Activated naive CD4-positive, alpha-beta T cell treated with Interleukin-2 at 50 U/mL for 16 hours (primary cell): ENCODE data around the gene DNAJA3.

Source experiments
- DNase-seq: peaks from one replicate; pipeline ENCODE4 v3.0.0-alpha.2; 2020

Gene DNAJA3

DNA sequence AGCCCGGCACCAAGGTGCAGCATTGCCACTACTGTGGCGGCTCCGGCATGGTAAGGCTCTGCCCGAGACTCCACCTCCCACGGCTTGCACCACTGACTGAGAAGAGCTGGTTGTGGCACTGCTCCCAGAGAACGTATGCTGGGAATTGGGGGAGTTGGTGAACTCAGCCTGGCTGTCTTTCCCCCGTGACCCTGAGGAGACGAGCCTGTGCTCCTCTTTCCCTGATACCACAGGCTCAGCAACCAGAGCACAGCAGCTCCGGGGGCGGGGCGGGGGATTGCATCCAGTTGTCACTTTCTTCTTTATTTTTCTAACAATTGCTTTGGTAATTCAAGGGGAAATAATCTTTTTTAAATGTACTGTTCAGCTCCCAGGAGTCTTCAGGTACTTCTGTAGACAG is 16.7 kb downstream of the DNAJA3 start:
- no peak for DNase-seq

DNA sequence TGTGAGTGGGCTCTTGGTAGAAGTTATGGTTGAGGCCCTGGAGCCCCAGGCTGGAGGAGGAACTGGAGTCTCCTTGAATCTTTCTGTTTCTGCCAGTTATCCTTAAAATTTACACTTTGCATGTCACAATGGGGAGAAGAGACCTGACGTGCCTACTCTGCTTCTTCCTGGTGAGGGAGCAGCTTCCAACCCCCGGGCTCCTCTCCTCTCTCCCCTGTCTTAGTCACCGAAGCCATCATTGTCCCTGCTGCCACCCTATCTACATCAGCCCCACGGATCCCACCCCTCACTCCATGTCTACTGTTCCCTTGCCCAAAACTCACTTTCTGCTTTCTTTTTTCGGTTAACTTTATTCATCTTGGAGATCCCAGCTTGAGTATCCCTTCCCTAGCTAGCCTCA is 17.6 kb downstream of the DNAJA3 start:
- no peak for DNase-seq

DNA sequence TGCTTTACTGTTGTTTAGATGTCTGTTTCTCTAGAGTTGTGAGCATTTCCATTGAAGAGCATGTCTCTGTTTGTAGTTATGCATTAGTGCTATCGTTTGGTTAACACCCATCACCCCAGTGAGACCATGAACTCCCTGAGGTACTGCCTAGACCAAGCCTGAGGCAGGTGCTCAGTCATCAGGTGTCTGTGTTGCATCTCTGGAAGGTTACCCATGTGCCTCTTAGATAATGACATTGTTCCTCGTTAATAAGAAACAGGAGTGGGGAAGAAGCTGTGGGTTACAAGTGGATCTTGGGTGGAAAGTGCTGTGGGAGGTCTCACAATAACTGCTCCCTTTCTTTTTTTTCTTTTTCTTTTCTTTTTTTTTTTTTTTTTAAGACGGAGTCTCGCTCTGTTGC is 18.3 kb downstream of the DNAJA3 start:
- no peak for DNase-seq

DNA sequence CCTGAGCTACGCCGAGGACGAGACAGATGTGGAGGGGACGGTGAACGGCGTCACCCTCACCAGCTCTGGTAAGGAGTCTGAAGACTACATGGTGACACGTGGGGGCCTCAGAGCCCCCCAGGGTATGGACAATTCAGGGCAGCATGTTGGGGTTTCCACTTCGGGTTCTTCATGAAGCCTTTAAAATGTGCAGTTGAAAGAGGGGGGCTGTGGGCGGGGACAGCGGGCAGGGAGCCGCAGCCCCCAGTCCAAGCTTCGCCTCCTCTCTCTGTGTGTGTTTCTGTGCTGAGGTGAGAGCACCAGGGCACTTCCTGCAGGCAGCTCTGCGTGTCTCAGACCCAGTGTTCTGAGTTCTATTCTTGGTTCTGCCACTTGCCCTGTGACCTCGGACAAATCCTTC is 24.8 kb downstream of the DNAJA3 start:
- DNase-seq, result no peak

DNA sequence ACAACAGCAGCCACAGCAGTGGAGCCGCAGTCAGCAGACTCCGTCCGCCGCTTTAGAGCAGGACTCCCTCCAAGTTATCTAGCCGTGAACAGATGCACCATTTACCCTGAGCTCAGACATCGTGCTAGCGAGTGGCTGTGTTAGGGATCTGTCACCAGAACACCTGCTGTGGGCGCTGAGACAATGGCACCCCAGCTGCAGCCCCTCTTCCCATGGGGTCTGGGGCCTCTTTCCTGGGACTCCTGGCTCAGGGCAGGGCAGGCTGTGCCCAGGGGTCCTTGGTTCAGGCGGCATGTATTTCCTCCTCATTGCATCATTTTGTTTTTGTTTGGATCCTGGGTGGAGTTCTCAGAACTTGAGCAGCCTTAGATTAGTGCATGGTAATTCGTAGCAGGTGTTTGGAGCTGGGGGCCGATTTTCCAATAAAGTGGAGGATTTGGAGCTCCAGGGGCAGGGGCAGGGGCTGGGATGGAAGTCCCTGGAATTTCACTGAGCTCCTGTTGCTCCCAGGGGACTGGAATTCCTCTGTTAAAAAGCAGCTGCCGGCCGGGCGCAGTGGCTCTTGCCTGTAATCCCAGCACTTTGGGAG is 25.4 kb downstream of the DNAJA3 start:
- no peak for DNase-seq

DNA sequence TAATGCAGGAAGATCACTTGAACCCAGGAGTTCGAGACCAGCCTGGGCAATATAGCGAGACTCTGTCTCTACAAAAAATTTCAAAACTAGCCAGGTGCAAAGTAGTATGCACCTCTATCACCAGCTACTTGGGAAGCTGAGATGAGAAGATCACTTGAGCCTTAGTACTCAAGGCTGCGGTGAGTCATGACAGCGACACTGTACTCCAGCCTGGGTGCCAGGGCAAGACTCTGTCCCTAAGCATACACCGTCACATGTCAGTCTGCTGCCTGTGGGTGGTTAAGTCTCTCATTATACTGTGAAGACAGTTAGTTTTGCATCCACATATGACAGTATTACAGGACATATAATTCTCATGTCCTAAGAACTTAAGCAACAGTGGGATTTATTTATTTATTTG is 27.0 kb downstream of the DNAJA3 start:
- DNase-seq, result no peak

DNA sequence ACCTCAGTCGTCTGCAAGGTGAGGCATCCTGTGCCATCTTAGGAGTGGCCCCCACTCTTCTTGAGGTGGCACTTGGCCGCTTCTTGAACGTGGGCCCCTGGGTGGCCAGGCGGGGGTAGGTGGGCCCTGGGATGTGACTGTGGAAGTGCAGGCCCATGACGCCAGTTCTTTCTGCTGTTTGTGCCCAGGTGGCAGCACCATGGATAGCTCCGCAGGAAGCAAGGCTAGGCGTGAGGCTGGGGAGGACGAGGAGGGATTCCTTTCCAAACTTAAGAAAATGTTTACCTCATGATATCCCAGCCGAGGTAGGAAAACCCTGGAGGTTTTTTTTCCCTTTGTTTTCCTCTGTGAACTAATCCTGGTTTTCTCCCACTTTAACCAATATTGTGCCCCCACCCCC is 29.0 kb downstream of the DNAJA3 start:
- no peak for DNase-seq

DNA sequence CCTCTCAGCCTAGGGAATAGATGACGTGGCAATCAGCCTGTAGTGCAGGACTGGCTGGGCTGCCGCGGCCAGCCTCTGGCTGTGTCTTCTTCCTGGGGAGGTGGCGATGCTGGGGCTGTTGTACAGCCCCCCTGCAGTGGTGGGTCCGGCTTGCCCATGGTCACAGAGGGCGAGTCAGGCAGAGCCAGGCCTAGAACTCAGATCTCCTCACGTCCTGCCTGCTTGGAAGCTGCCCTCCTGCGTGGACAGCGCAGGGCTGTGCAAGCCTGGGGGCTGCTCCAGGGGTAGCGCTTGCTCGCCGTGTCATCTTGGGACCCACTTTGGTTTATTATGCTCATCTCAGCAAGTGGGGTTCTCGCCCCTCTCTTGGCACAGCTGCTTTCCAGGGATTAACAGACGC is 29.4 kb downstream of the DNAJA3 start:
- DNase-seq, result no peak

DNA sequence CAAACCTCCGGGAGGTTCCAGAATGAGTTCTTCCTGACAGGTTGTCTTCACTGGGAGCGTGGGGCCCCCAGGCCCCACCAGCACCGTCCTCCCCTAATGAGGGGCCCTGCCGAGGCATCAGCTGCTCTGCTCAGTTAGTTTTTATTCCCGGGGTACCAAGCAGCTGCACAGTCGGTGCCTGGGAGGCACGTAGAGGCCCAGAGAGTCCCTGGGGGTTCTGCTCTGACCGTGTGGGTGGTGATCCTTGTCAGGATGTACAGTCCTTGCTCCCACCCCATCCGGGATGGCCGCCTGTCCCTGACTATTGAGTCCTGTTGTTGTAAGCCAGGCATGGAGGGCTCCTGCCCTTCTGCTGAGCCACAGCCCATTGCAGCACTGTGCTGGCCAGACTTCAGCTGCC is 30.3 kb downstream of the DNAJA3 start:
- no peak for DNase-seq

DNA sequence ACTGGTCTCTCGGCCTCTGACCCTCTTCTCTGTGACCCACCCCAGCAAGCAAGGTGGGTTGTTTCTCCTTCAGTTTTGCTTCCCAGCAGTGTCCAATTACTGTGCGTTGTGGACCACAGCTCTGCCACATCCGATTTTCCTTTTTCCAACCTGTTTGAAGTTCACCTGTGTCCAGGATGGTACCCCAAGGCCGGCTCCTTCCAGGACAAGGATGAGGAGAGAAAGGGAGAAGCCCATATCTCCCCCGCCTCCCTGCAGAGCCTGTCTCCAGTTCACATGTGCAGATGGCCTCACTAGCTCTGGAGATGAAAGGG is 35.2 kb downstream of the DNAJA3 start:
- DNase-seq, result no peak

DNA sequence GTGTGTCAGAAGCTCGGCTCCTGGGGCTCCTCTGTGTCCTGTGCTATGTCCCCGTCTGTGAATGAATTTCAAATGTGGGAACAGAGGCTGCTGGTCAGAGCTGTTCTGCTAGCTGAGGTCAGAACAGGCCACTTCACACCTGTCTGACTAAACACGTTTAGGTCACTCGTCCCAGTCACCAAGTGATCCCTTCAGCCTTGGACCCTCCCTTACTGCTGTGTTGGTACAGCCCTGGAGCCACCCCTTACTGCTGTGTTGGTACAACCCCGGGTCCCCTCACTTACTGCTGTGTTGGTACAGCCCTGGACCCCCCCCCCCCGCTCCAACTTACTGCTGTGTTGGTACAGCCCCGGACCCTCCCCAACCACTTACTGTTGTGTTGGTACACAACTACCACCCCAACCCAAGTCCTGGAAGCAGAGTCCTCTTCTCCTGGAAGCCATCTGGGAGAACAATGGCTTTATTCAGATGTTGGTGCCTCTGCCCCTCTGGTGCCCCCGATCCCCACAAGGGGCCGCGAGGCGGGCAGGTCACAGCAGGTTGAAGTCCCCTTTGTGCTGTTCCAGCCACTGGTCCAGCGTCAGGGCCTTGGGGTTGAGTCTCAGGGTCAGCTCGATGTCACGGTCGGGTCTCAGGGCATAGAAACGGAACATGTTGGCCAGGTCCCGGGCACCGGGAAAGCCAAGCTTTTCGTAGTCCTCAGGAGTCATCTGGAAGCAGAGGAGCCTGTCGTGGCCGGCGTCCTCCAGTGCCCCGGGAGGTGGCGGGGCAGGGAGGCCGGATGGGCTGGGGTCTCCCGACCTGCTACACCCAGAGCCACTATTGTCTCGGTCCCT is 35.8 kb downstream of the DNAJA3 start:
- DNase-seq, result no peak

DNA sequence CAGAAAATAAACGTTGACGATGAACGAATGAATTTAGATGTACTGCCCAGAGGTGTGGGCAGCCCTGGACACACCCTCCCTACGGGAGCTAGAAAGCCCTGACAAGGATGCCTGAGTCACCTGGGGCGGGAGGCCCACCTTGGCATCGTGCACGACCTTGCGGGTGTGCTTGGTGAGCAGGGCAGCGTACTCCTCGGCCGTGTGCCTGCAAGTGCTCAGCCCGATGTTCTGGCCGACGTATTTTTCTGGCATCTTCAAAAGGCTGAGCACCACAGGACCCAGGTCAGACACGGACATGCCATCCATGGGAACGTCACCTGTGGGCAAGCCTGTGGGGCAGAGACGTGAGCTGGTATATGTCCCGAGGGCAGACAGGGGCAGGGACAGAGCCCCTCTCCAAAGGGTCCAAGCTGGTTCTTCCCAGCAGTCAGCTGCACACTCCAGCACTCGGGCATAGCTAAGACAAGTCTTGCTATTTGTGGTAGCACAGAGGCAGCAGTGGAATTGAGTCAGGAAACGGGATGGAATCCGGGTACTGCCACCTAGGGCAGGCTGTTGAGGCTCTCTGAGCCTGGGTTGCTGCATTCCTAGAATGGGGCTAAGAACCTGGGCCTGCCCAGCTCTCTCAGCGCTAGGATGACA is 38.0 kb downstream of the DNAJA3 start:
- no peak for DNase-seq

DNA sequence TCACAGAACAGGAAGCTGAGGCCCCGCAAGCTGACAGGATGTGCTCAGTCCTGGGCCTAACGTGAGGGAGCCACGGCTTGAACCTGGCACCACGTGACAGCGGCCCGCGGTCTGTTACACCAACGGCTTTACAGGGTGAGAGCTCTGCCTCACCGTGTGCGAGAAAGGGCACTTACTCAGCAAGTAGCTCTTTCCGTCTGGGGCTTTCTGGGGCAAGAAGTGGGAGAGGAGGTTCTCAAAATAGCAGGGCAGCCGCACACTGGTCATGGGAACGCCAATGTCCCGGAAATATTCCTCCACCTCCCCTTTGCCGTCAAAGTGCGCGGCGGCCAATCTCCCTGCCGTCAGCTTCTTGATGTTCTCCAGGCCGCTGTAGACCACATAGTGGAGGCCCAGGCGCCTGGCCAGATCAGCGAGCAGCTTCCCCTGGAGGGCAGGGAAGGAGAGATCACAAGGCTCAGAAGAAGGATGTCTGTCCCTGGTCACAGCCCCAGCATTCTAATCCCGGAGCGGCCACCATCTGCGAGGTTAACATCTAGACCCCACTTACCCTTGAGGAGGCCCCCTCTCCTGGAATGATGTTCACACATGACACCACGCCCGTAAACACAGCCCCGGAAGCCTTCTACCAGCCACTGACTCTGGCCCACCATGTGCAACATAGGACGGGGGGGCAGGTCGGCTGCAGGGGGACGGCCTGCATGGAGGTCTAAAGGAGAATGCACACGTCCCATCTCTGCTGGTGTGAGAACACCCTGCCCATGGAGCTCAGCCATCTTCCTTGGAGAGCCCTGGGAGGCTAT is 40.5 kb downstream of the DNAJA3 start:
- peak; percentile 77 for DNase-seq

DNA sequence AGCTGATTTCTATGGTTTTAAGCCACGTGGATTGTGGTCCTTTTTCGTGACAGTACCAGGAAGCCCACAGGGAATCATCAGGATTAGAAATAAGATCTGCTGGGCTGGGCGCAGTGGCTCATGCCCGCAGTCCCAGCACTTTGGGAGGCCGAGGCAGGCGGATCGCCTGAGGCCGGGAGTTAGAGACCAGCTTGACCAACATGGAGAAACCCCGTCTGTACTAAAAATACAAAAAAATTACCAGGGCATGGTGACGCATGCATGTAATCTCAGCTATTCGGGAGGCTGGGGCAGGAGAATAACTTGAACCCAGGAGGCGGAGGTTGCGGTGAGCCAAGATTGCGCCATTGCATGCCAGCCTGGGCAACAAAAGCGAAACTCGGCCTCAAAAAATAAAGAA is 42.2 kb downstream of the DNAJA3 start:
- no peak for DNase-seq

DNA sequence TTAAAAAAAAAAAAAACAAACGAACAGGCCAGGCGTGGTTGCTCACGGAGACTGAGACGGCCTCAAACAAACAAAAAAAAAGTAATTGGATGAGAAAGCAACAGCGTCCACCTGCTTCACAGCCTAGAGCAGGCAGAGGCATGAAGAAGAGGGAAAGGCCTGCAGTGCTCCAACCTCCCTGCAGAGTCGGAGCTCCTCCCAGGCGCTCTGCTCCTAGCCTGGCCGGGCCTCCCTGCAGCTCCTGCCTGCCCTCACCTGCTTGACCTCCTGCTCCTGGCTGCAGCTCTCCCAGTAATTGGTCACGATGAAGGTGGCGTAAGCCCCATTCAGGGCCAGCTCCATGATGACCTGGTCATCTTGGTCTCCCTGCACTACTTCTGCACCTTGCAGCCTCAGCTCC is 43.3 kb downstream of the DNAJA3 start:
- DNase-seq, result no peak

DNA sequence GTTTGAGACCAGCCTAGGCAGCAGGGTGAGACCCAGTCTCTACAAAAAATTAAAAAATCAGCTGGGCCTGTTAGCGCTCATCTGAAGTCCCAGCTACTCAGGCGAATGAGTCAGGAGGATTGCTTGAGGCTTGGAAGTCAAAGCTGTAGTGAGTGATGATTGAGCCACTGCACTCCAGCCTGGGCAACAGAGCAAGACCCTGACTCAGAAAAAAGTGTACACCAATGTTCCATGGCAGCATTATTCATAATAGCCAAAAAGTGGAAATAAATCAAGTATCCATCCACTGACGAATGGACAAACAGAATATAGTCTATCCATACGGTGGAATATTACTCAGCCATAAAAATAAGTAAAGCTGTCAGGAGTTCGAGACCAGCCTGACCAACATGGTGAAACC is 46.2 kb downstream of the DNAJA3 start:
- DNase-seq, result no peak

DNA sequence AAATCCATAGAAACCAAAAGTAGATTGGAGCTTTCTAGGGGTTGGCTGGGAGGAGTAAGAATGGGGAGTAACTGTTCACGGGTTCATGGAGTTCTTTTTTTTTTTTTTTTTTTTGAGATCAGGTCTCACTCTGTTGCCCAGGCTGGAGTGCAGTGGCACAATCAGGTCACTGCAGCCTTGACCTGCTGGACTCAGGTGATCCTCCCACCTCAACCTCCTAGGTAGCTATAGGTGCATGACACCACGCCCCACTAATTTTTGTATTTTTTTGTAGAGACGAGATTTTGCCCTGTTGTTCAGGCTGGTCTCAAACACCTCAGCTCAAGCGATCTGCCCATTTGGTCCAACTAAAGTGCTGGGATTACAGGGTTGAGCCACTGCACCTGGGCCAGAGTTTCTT is 47.2 kb downstream of the DNAJA3 start:
- no peak for DNase-seq

DNA sequence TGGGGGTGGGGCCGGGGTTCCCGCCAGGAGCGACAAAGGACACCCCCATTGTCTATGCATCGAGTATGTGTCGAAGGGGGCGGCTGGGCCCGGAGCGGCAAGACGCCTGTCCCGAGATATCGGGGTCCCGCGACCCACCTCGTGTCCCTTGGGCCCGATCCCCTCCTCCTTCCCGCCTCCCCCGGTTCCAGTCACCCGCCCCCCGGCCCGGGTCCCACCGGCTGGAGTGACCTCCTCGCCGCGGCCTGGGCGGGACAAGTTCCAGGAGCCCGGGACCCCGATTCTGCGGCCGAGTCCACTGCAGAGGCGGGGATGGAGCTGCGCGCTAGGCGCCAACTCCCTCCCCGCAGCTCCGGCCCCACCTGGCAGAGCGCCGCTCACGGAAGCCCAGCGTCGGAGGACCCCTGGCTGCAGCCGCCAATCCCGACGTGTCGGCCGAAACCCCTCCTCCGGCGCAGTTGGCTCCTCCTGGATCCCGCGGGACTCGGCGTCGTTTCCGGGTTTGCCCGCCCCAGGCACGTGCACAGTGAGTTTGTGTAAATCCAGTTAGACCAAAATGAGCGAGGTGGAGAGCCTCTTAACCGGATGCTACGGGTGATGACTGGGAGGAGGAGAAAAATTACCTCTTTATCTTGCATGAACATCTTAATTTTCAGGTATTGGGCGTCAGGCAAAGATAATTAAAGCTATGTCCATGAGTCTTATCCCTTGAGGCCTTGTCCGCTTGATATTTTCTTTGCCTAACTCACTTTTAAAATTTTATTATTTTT is 48.7 kb downstream of the DNAJA3 start, which contains the start of gene NMRAL1:
NMRAL1 (minus strand) TSS at position 434 of the 770 bp plus-strand sequence. CDS start 493 bp downstream, outside the sequence.
- DNase-seq, result peak; percentile 83

DNA sequence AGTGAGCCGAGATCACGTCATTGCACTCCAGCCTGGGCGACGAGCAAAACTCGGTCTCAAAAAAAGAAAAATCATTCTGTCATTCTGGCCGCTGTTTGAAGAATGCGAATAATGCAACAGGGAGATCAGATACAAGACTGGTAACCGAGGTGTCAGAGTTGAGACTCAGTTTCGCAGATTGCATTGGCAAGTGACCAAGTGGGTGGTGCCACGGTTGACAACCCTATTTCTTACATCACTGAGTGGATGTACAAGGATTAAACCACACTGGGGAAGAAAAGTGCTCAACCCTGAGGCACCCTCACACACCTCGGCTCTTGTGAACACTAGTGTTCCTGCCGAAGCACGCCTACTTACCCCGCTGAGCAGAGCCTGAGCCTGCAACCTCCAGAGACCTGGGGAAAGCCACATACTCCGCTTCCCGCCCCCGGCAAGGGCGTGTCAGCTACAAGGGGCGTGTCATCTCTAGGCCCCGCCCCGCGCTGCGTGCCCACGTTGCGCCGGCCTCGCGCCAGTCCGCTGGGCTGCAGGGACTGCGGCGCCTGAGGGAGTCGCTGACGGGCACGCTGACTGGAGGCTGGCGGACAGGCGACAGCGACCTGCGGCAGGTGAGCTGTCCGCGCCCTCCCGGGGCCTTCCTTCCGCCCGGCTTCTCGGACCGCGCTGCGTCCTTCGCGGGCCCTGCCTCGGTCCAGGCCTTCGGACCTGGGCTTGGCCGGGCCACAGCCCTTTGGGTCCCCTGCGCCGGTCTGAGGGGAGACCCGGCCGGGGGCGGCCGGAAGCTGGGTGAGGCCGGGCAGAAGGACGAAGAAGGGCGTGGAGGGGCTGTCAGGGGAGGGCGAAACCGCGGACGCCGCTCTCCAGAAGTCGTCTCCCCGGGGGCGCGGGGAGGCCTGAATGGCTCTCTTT is 50.5 kb downstream of the DNAJA3 start, which contains the start of gene HMOX2:
HMOX2 (plus strand) TSS at position 519 of the 909 bp plus-strand sequence. CDS start 29,127 bp downstream, outside the sequence.
- DNase-seq, result peak; percentile 95

DNA sequence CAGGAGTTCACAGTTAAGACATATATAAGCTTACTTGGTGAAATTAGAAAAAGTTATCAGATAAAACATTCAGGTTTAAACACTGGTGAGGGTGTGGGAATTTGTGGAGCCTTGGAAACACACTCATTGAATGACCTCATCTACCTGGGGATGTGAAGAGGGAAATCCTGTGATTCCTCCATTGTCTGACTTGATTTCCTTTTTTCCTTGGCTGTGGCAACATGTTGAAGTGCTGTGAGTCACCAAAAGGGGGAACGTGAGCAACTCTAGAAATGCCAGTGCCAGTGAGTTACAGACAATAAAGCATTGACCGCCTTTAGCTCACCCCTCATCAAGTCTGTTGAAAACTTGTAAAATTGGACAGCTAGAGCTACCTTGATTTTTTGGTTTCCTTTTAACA is 52.3 kb downstream of the DNAJA3 start:
- DNase-seq, result no peak

DNA sequence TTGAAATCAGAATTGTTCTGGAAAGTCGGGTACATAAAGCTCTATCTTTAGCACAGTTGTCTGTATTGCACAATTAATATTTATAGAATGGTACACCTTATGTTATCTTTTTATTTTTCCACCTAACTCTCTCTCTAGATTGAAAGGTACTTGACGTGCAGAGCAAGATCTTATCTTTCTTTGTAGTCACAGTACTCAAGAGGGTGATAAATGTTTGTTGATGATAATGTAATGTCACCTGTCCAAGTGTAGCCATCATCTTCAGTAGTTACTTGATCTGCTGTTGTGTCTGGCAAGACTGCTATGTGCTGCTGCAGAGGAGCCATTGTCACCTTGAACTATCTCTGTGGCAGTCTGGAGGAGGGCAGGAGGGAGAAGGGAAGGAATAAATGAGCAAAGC is 55.9 kb downstream of the DNAJA3 start:
- no peak for DNase-seq
